Astrocyte (in vitro differentiated cells and primary cell): ENCODE measurements around the gene SPARCL1.

ENCODE experiments used
- CTCF ChIP-seq: IDR thresholded peaks from 2 replicates; pipeline ENCODE4 v1.5.1; 2011; ENCODE audit warnings: low read depth, mild to moderate bottlenecking, inconsistent platforms, low read length, moderate library complexity; ENCODE audit not compliant: insufficient read depth
- EZH2 ChIP-seq: IDR thresholded peaks from 2 replicates; pipeline ENCODE4 v1.6.1; 2012; ENCODE audit warnings: mild to moderate bottlenecking, low read length, inconsistent platforms; ENCODE audit not compliant: insufficient read depth

GRCh38 chr4:87547016-87547708, 18.0 kb upstream of the SPARCL1 start:
- TF ChIP-seq EZH2 (no peak), CTCF (no peak)
